WTC11 (cell line): ENCODE results near the gene OR14A16. TPM values are rescaled to one million over a fixed set of nuclear protein-coding genes. Genes with fewer than 3 reads are reported as not detected.
A peak's percentile ranks its signal among the peaks of the same experiment; 100 is the strongest.

Experiments used
- ATAC-seq: fragments of 200-7000 bp; cut with Tn5 transposase; 2 replicates; pipeline ENCODE4 v1.10.0; 2021; ENCODE audit warnings: mild to moderate bottlenecking, moderate library complexity
- CTCF ChIA-PET: fragments of 300-600 bp; sonication (Branson Sonifier 250); formaldehyde crosslinking; loops from one replicate; lab custom pipeline; 2021; ENCODE audit warnings: antibody characterized with exemption; lab: Charles Lee
- POLR2A ChIA-PET: fragments of 350-600 bp; sonication (Branson Sonifier 250); formaldehyde crosslinking; loops from one replicate; lab custom pipeline; 2021; ENCODE audit warnings: antibody characterized with exemption; lab: Charles Lee
- DNase-seq: peaks from one replicate; pipeline ENCODE4 v3.0.0; 2021; ENCODE audit warnings: low spot score
- H3K27ac Mint-ChIP-seq: 2 replicates; pipeline ENCODE4 v1.8.0; 2021; ENCODE audit warnings: mixed read lengths
- H3K27me3 Mint-ChIP-seq: 2 replicates; pipeline ENCODE4 v1.8.0; 2021; ENCODE audit warnings: low read depth, mild to moderate bottlenecking, moderate library complexity, mixed read lengths
- H3K36me3 Mint-ChIP-seq: 2 replicates; pipeline ENCODE4 v1.8.0; 2021; ENCODE audit warnings: mixed read lengths
- H3K4me1 Mint-ChIP-seq: 2 replicates; pipeline ENCODE4 v1.8.0; 2022; ENCODE audit warnings: mixed read lengths
- H3K4me3 Mint-ChIP-seq: 2 replicates; pipeline ENCODE4 v1.8.0; 2021; ENCODE audit warnings: mild to moderate bottlenecking, moderate library complexity, mixed read lengths
- H3K9me3 Mint-ChIP-seq: 2 replicates; pipeline ENCODE4 v1.8.0; 2021; ENCODE audit warnings: mixed read lengths
- ARID4B ChIP-seq: sonication (generic); formaldehyde crosslinking; IDR thresholded peaks from 2 replicates; pipeline ENCODE4 v1.8.0; 2023; ENCODE audit warnings: missing genetic modification reagents, mild to moderate bottlenecking, borderline replicate concordance
- E2F5 ChIP-seq: sonication (generic); formaldehyde crosslinking; IDR thresholded peaks from 2 replicates; pipeline ENCODE4 v1.8.1; 2022; ENCODE audit warnings: mild to moderate bottlenecking, moderate library complexity, missing genetic modification reagents
- FOXK1 ChIP-seq: sonication (generic); formaldehyde crosslinking; IDR thresholded peaks from 2 replicates; pipeline ENCODE4 v1.8.0; 2022; ENCODE audit warnings: mild to moderate bottlenecking, moderate library complexity, missing genetic modification reagents
- GRHL2 ChIP-seq: fragments of 250-450 bp; sonication (Bioruptor Pico); IDR thresholded peaks from 2 replicates; pipeline ENCODE4 v1.8.0; 2022; ENCODE audit warnings: mild to moderate bottlenecking, moderate library complexity; ENCODE audit not compliant: insufficient replicate concordance, severe bottlenecking
- HMGXB4 ChIP-seq: sonication (generic); formaldehyde crosslinking; IDR thresholded peaks from 2 replicates; pipeline ENCODE4 v1.8.1; 2023; ENCODE audit warnings: mild to moderate bottlenecking, moderate library complexity, missing genetic modification reagents
- JUN ChIP-seq: sonication (generic); formaldehyde crosslinking; IDR thresholded peaks from 2 replicates; pipeline ENCODE4 v1.8.0; 2023; ENCODE audit warnings: mild to moderate bottlenecking, missing genetic modification reagents
- KAT7 ChIP-seq: sonication (generic); formaldehyde crosslinking; IDR thresholded peaks from 2 replicates; pipeline ENCODE4 v1.8.1; 2023; ENCODE audit warnings: missing genetic modification reagents, mild to moderate bottlenecking, borderline replicate concordance
- MAX ChIP-seq: sonication (generic); formaldehyde crosslinking; IDR thresholded peaks from 2 replicates; pipeline ENCODE4 v1.8.0; 2022; ENCODE audit warnings: mild to moderate bottlenecking, missing genetic modification reagents
- NR1H2 ChIP-seq: sonication (generic); formaldehyde crosslinking; IDR thresholded peaks from 2 replicates; pipeline ENCODE4 v1.9.0; 2021; ENCODE audit warnings: mild to moderate bottlenecking, moderate library complexity, missing genetic modification reagents
- NR3C1 ChIP-seq: sonication (generic); formaldehyde crosslinking; conservative IDR thresholded peaks from 2 replicates; pipeline ENCODE4 v1.8.1; 2023; ENCODE audit warnings: low read depth, mild to moderate bottlenecking, missing genetic modification reagents
- PRRX2 ChIP-seq: fragments of 250-450 bp; sonication (Bioruptor Pico); IDR thresholded peaks from 2 replicates; pipeline ENCODE4 v1.8.0; 2021; ENCODE audit warnings: mild to moderate bottlenecking
- SMAD3 ChIP-seq: sonication (generic); formaldehyde crosslinking; IDR thresholded peaks from 2 replicates; pipeline ENCODE4 v1.8.0; 2022; ENCODE audit warnings: missing genetic modification reagents, mild to moderate bottlenecking, borderline replicate concordance
- SMAD4 ChIP-seq: sonication (generic); formaldehyde crosslinking; IDR thresholded peaks from 2 replicates; pipeline ENCODE4 v1.8.0; 2022; ENCODE audit warnings: mild to moderate bottlenecking, missing genetic modification reagents
- STAT6 ChIP-seq: sonication (generic); formaldehyde crosslinking; conservative IDR thresholded peaks from 2 replicates; pipeline ENCODE4 v1.8.1; 2023; ENCODE audit warnings: mild to moderate bottlenecking, low read depth, missing genetic modification reagents, moderate library complexity
- TCF7 ChIP-seq: sonication (generic); formaldehyde crosslinking; IDR thresholded peaks from 2 replicates; pipeline ENCODE4 v1.8.0; 2022; ENCODE audit warnings: mild to moderate bottlenecking, low read depth, missing genetic modification reagents, moderate library complexity
- ZNF121 ChIP-seq: sonication (generic); formaldehyde crosslinking; IDR thresholded peaks from 2 replicates; pipeline ENCODE4 v1.8.0; 2023; ENCODE audit warnings: missing genetic modification reagents
- ZNF219 ChIP-seq: sonication (generic); formaldehyde crosslinking; IDR thresholded peaks from 2 replicates; pipeline ENCODE4 v1.8.0; 2023; ENCODE audit warnings: missing genetic modification reagents, mild to moderate bottlenecking, borderline replicate concordance
- ZNF671 ChIP-seq: fragments of 250-450 bp; sonication (Bioruptor Pico); IDR thresholded peaks from 2 replicates; pipeline ENCODE4 v1.8.0; 2021; ENCODE audit warnings: mild to moderate bottlenecking
- total RNA-seq: library from RNA; stranded (reverse); gene quantifications from 3 replicates; pipeline ENCODE4 v1.2.3, GENCODE V29; 2021

Gene OR14A16
- total RNA-seq, 1 experiment from 2014 or later: 0.17 TPM

- ATAC-seq (no peak), DNase-seq (no peak)
- H3K36me3 Mint-ChIP-seq: peaks cover 19% of the 10 kb centered on the region
- TF ChIP-seq SMAD4: no peak
- TF ChIP-seq JUN (CRISPR knock-in tag): no peak
- no peak for TF ChIP-seq ARID4B (CRISPR knock-in tag)
- no peak for TF ChIP-seq PRRX2 (CRISPR knock-in tag)
- no peak for TF ChIP-seq ZNF671 (CRISPR knock-in tag)
- TF ChIP-seq MAX (CRISPR knock-in tag): no peak
- TF ChIP-seq NR1H2 (CRISPR knock-in tag): no peak
- no peak for TF ChIP-seq ZNF121 (CRISPR knock-in tag)
- no peak for TF ChIP-seq KAT7 (CRISPR knock-in tag)
- no peak for TF ChIP-seq ZNF219 (CRISPR knock-in tag)
- TF ChIP-seq STAT6: no peak
- TF ChIP-seq FOXK1: no peak
- TF ChIP-seq GRHL2 (CRISPR knock-in tag): no peak
- TF ChIP-seq SMAD3 (CRISPR knock-in tag): no peak
- TF ChIP-seq TCF7 (CRISPR knock-in tag): no peak
- no peak for TF ChIP-seq NR3C1 (CRISPR knock-in tag)
- TF ChIP-seq E2F5: no peak
- TF ChIP-seq HMGXB4 (CRISPR knock-in tag): no peak
- peaks cover 16% of the 10 kb centered on the region for H3K27me3 Mint-ChIP-seq
- peaks cover 34% of the 10 kb centered on the region for H3K9me3 Mint-ChIP-seq
- peaks cover 10% of the 10 kb centered on the region; the same call in 1 of the 2 replicates for H3K4me1 Mint-ChIP-seq
- CTCF ChIA-PET: no interaction called here
- H3K4me3 Mint-ChIP-seq: peak overlapping the region; percentile 72
- POLR2A ChIA-PET: interaction anchor here (0.5 kb wide), 1 partner anchor 395 kb away, joined by 3 read pairs; no protein-coding TSS in a partner anchor
- no peak overlapping the region for H3K27ac Mint-ChIP-seq
Observed at GRCh38 chr1:247855911-247856310, 32.0 kb upstream of the OR14A16 start.
